ENCODE measurements around the gene SPATA3. TPM values are rescaled to one million over a fixed set of nuclear protein-coding genes. Genes with fewer than 3 reads are reported as not detected.
A peak's percentile ranks its signal among the peaks of the same experiment; 100 is the strongest.

The SPATA3 gene
- total and polyA plus RNA-seq, 2 of the 8 experiments (the other 6 are each of a cell fraction or from before 2014, with no cell fraction given), result not detected

DNA sequence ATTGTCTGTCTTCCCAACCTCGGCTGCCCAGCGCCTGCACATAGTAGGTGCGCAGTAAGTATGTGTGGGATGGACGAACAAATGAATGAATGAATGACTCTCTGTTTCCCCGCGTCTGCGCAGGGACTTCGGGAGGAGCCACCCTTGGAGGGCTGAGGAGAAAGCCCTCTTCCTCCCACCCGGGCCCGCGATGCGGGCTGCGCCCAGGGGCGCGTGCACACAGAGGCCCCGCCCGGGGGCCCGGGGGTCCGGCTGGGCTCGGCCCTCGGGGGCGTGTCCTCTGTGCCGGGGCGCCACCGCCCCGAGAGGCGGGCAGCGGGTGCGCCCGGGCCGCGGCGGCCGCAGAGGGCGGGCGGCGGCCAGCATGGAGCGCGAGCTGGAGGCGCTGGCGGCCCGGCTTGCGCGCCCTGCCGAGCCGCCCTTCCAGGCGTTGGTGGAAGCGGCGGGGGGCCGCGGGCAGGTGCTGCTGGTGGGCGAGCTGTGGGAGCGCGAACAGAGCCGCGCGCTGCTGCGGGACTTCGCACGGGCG, 41.3 kb downstream of the SPATA3 start, which contains the start of gene C2orf72:
Gene C2orf72 (plus strand): TSS at position 322 of the 529 bp plus-strand sequence. CDS start 43 bp downstream, at position 365.
- Histone ChIP-seq H3K4me2 (ENCODE audit: insufficient read depth in 1 of 2, low read depth in 2 of 2, low read length in 2 of 2) (peak within 1 kb of the TSS; percentile 85 to 100), H3K23ac (ENCODE audit: insufficient read length) (no peak within 1 kb of the TSS), H3K4me1 (replicated peaks in 1 of 4; ENCODE audit: control insufficient read depth in 3 of 4, insufficient read depth in 4 of 4, low read length in 3 of 4) (peaks cover 0 to 6% (median under 1%) of the 10 kb centered on the region in 4 experiments; a peak in 4 of 7 replicates), H4K91ac (replicated peaks; ENCODE audit: insufficient read length, low read length) (no peak within 1 kb of the TSS), H3K27ac (ENCODE audit: low read depth, low read length) (no peak within 1 kb of the TSS), H3K18ac (ENCODE audit: extremely low read depth, low read length) (no peak within 1 kb of the TSS), H3K79me1 (ENCODE audit: low read depth, low read length) (no peaks in the 10 kb centered on the region), H3K36me3 (ENCODE audit: control insufficient read depth in 2 of 4, insufficient read depth in 4 of 4, low read length in 3 of 4) (no peaks in the 10 kb centered on the region), H3K23me2 (ENCODE audit: low read depth, low read length) (peaks cover 5% of the 10 kb centered on the region), H2BK5ac (ENCODE audit: low read depth, low read length) (no peak within 1 kb of the TSS), H2BK120ac (replicated peaks; ENCODE audit: low read depth, low read length) (no peak within 1 kb of the TSS), H3K14ac (ENCODE audit: insufficient read length) (no peak within 1 kb of the TSS), H4K20me1 (replicated peaks in 1 of 2; ENCODE audit: control insufficient read depth in 1 of 2, insufficient read depth in 2 of 2, low read length in 2 of 2) (no peaks in the 10 kb centered on the region), H2BK15ac (ENCODE audit: low read length) (no peak within 1 kb of the TSS), H3K56ac (replicated peaks; ENCODE audit: insufficient read length, low read depth, low read length) (no peak within 1 kb of the TSS), H4K8ac (ENCODE audit: extremely low read depth, insufficient read depth, low read length) (no peak within 1 kb of the TSS; the same call in 1 of the 2 replicates), H3K4ac (replicated peaks; ENCODE audit: insufficient read length, low read depth, low read length) (no peak within 1 kb of the TSS), H2AFZ (ENCODE audit: low read length) (peak within 1 kb of the TSS; percentile 76; the same call in 1 of the 2 replicates), H2AK5ac (ENCODE audit: low read depth, low read length) (no peak within 1 kb of the TSS), H3K27me3 (replicated peaks in 1 of 4; ENCODE audit: control insufficient read depth in 3 of 4, extremely low read depth in 1 of 4, insufficient read depth in 3 of 4, low read length in 3 of 4) (peaks cover 24 to 36% (median 33%) of the 10 kb centered on the region in 4 experiments), H3K9me3 (ENCODE audit: insufficient read depth in 2 of 2, low read depth in 1 of 2, low read length in 1 of 2) (no peaks in the 10 kb centered on the region), H2BK20ac (ENCODE audit: low read length) (no peak within 1 kb of the TSS), H4K5ac (ENCODE audit: insufficient read length, low read depth, low read length) (no peak within 1 kb of the TSS), H3K4me3 (ENCODE audit: extremely low read depth in 1 of 4, insufficient read depth in 2 of 4, low read depth in 3 of 4, low read length in 4 of 4) (peak within 1 kb of the TSS; percentile 33 to 71 (median 46)), H3K79me2 (ENCODE audit: control insufficient read depth in 1 of 2, insufficient read depth in 2 of 2, low read length in 2 of 2) (no peaks in the 10 kb centered on the region), H2BK12ac (ENCODE audit: low read depth, low read length) (no peak within 1 kb of the TSS), H3K9ac (replicated peaks in 1 of 4; ENCODE audit: extremely low read depth in 1 of 4, low read depth in 3 of 4, low read length in 3 of 4) (peak within 1 kb of the TSS in 1 of 4 experiments; percentile 38; a peak in 1 of 7 replicates)
- ChIA-PET CTCF (ENCODE audit: partially characterized antibody) (no interaction called here), POLR2A (ENCODE audit: partially characterized antibody) (interaction anchor here (1.3 kb wide), 1 partner anchor 22 kb away, joined by 3 read pairs; no protein-coding TSS in a partner anchor)
- no peak for FAIRE-seq
- 8% methylated on average over 14 of the region's 61 CpGs; no CpG with 5 or more reads in 1 of the 2 experiments for WGBS, 2 experiments (ENCODE audit: extremely low coverage in 1 of 2, insufficient coverage in 1 of 2, insufficient read length in 1 of 2, insufficient replicate concordance in 2 of 2, low coverage in 1 of 2, low lambda C conversion rate in 2 of 2, missing lambda C conversion rate in 1 of 2)
- TF ChIP-seq, protein P1, sequence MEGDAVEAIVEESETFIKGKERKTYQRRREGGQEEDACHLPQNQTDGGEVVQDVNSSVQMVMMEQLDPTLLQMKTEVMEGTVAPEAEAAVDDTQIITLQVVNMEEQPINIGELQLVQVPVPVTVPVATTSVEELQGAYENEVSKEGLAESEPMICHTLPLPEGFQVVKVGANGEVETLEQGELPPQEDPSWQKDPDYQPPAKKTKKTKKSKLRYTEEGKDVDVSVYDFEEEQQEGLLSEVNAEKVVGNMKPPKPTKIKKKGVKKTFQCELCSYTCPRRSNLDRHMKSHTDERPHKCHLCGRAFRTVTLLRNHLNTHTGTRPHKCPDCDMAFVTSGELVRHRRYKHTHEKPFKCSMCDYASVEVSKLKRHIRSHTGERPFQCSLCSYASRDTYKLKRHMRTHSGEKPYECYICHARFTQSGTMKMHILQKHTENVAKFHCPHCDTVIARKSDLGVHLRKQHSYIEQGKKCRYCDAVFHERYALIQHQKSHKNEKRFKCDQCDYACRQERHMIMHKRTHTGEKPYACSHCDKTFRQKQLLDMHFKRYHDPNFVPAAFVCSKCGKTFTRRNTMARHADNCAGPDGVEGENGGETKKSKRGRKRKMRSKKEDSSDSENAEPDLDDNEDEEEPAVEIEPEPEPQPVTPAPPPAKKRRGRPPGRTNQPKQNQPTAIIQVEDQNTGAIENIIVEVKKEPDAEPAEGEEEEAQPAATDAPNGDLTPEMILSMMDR (IDR thresholded peaks at IDR 0.05; ENCODE audit: control extremely low read depth in 1 of 3, insufficient read depth in 1 of 3, low read depth in 1 of 3, low read length in 3 of 3), result no peak
- TF ChIP-seq ASH2L (IDR thresholded peaks at IDR 0.05; ENCODE audit: low read length) (peak; percentile 1), KDM4A (IDR thresholded peaks at IDR 0.05; ENCODE audit: low read depth, low read length, severe bottlenecking) (peak; percentile 50), SUZ12 (IDR thresholded peaks at IDR 0.05; ENCODE audit: low read length) (peak; percentile 17)
- DNase-seq (ENCODE audit: low read depth in 1 of 2, low spot score in 2 of 2), result peak in 1 of 2 experiments; percentile 58
